SH-SY5Y (cell line): ENCODE measurements around the gene PFDN2.

Experiments
- GATA2 ChIP-seq: IDR thresholded peaks from 2 replicates; pipeline ENCODE4 v1.6.1; 2011; ENCODE audit warnings: mild to moderate bottlenecking, low read depth, low read length
- GATA3 ChIP-seq: IDR thresholded peaks from 2 replicates; pipeline ENCODE4 v1.6.1; 2011; ENCODE audit warnings: low read depth, mild to moderate bottlenecking, low read length, moderate library complexity

DNA sequence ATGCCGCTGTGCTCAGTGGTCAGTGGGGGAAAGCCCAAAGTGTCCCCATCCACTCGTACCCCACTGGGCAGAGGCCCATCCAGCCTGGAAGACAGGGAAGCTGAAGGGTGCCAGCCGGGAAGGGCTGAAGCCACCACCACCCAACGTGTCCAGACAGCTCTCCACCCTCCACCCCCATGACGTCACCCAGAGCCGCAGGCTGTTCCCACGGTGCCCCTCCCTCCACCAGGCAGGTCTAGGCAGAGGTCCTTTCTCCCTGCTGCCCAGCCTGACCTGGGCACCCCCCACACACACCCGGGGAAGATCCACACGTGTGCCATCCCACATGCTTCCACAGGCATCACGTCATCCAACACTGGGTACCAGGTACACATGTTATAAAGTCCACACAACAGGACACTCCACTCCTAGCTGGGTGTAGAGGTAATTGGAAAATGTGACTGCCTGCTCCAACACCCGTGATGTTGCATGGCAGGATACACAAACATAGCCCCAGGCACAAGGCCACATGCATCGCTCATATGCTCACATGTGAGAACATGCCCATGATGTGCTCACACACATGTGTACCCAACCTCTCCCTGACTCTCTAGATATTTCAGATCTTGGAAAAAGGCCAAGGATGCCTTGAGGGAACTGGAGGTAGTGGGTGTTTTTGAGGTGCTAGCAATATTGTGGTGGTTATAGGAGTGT is 43.0 kb downstream of the PFDN2 start:
- TF ChIP-seq GATA3 (no peak), GATA2 (no peak)
